Fibroblast of pulmonary artery (primary cell): ENCODE measurements around the gene BANK1.

Experiments
- DNase-seq: peaks from one replicate; pipeline ENCODE4 v3.0.0-alpha.2; 2010; ENCODE audit warnings: low read depth
- H3K4me3 ChIP-seq: replicated peaks from 2 replicates; pipeline ENCODE4 v1.5.1; 2011; ENCODE audit warnings: low read depth, mild to moderate bottlenecking, control low read depth, low read length, moderate library complexity
- CTCF ChIP-seq: IDR thresholded peaks from 2 replicates; pipeline ENCODE4 v1.5.1; 2011; ENCODE audit warnings: mild to moderate bottlenecking, control low read depth, low read length, inconsistent platforms; ENCODE audit errors: missing control alignments

The BANK1 gene

DNA sequence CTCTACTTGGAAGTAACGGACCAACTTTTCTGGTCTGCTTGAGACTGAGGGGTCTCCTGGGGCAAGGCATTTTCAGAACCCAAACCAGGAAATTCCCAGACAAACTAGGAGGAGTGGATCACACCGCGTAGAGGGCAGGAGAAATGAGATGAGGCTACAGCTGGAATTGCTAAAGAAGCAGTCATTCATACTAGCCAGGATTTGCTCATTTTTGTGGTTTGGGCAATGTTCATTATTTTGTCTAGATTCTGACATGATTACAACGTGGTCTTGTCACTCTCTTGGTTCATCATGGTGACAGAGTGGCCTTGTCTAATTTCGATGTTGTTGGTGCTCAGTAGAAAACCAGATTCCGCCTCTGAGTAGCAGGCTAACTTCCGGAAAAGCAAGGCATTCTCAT lies 63.2 kb downstream of the BANK1 start:
- DNase-seq, result no peak
- TF ChIP-seq CTCF, result no peak
- H3K4me3 ChIP-seq, result no peak overlapping the region

GRCh38 chr4:101855239-101855638 lies 64.7 kb downstream of the BANK1 start:
- H3K4me3 ChIP-seq, result no peak overlapping the region
- no peak for TF ChIP-seq CTCF
- no peak for DNase-seq

DNA sequence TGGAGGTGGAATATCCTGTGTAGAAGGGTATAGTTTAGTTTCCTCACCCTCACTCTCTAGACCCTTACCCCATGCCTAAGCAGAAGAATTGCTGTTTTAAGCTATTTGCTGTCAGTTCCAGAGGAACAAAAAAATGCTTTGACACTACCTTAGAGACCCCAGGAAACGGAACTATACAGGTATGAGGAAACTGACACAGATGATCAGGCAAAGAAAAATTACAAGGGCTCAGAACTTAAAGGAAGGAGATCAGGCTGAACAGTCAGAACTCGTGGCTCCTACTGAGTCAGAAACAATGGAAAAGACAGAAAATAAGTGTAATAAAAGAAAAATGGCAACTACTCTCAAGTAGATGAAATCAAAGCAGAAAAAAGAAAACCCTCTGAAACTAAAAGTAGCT lies 65.6 kb downstream of the BANK1 start:
- DNase-seq, result no peak
- no peak for TF ChIP-seq CTCF
- H3K4me3 ChIP-seq, result no peak overlapping the region

DNA sequence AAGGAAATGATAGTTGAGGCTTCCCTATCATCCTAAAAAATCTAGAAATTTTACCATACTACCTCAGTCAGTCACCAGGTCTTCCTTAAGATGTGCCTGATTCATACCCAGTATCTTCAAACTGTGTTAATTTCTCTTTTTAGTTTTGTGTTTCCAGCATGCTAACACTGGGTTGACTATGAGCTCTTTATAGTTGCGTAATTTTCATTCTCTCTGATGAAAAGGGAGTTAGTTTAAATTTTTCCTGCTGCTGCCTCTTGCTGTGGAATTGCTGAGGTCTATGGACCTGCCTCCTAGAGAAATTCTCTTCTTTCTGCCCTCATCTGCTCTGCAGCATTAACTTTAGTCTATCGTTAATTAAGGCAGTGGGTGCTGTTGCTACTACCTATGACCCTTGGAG lies 66.6 kb downstream of the BANK1 start:
- peak; percentile 12 for DNase-seq
- no peak for TF ChIP-seq CTCF
- H3K4me3 ChIP-seq, result no peak overlapping the region

- no peak overlapping the region for H3K4me3 ChIP-seq
- DNase-seq, result no peak
- TF ChIP-seq CTCF, result no peak
Measured at GRCh38 chr4:101858641-101859040, 68.1 kb downstream of the BANK1 start.

DNA sequence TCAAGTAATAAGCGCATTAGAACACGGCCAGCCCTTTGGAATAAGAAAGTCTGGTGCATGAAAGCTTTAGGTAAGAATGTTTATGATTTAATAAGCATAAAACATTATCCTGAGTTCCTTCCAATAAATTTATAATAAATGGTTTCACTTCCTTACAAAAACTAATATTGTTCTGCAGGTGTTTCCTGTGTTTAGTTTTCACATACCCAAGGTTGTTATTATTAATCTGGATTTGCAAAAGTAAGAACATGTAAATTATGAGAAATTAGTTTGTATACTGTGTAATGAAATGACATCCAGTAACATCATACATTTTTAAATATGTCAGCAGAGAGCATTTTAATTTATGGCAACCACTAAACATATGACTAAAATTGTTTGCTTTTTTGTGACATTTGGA lies 72.1 kb downstream of the BANK1 start:
- TF ChIP-seq CTCF, result no peak
- no peak overlapping the region for H3K4me3 ChIP-seq
- no peak for DNase-seq

GRCh38 chr4:101864660-101865059 lies 74.1 kb downstream of the BANK1 start:
- no peak overlapping the region for H3K4me3 ChIP-seq
- DNase-seq, result no peak
- no peak for TF ChIP-seq CTCF
